ENCODE measurements around the gene BSDC1. TPM values are rescaled to one million over a fixed set of nuclear protein-coding genes. Genes with fewer than 3 reads are reported as not detected.

BSDC1 gene
- total and polyA plus RNA-seq, 2 of the 13 experiments (the other 11 are each of a cell fraction or from before 2014, with no cell fraction given): 40.3 to 64.2 TPM

DNA sequence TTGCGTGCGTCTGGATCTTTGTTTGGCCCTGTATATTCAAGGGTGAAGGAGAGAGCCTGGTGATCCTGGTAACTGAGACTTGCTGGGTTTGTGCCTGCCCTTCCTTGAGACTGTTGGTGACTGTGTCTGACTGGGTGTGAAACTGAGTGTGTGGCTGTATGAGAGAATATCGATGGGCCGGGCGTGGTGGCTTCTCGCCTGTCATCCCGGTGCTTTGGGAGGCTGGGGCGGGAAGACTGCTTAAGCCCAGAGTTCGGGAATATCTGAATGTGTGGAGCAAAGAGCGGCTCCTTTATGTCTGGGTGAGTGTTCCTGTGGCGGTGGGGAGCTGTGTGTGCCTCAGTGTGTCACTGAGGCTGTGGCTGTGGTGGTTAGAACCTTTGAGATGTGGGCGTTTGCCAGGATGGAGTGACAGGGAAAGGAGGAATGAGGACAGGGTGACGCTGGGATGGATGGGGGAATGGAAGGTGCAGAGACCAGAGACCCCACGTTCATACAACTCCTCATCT, 55.5 kb downstream of the BSDC1 start (continued):
- TF ChIP-seq, protein P1, sequence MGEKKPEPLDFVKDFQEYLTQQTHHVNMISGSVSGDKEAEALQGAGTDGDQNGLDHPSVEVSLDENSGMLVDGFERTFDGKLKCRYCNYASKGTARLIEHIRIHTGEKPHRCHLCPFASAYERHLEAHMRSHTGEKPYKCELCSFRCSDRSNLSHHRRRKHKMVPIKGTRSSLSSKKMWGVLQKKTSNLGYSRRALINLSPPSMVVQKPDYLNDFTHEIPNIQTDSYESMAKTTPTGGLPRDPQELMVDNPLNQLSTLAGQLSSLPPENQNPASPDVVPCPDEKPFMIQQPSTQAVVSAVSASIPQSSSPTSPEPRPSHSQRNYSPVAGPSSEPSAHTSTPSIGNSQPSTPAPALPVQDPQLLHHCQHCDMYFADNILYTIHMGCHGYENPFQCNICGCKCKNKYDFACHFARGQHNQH (CRISPR knock-in tag; IDR thresholded peaks at IDR 0.05): peak; percentile 5; the same call in 1 of the 2 replicates
- 0 out of 2 replicates have a peak, but pooled peaks have one; percentile 18 for TF ChIP-seq TAF1 (CRISPR knock-in tag; IDR thresholded peaks at IDR 0.05)
- TF ChIP-seq, protein P2, sequence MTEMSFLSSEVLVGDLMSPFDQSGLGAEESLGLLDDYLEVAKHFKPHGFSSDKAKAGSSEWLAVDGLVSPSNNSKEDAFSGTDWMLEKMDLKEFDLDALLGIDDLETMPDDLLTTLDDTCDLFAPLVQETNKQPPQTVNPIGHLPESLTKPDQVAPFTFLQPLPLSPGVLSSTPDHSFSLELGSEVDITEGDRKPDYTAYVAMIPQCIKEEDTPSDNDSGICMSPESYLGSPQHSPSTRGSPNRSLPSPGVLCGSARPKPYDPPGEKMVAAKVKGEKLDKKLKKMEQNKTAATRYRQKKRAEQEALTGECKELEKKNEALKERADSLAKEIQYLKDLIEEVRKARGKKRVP (CRISPR knock-in tag; IDR thresholded peaks at IDR 0.05): 0 out of 4 replicates have a peak, but pooled peaks of 1 of the 2 experiments have one; percentile 31
- TF ChIP-seq, protein P3, sequence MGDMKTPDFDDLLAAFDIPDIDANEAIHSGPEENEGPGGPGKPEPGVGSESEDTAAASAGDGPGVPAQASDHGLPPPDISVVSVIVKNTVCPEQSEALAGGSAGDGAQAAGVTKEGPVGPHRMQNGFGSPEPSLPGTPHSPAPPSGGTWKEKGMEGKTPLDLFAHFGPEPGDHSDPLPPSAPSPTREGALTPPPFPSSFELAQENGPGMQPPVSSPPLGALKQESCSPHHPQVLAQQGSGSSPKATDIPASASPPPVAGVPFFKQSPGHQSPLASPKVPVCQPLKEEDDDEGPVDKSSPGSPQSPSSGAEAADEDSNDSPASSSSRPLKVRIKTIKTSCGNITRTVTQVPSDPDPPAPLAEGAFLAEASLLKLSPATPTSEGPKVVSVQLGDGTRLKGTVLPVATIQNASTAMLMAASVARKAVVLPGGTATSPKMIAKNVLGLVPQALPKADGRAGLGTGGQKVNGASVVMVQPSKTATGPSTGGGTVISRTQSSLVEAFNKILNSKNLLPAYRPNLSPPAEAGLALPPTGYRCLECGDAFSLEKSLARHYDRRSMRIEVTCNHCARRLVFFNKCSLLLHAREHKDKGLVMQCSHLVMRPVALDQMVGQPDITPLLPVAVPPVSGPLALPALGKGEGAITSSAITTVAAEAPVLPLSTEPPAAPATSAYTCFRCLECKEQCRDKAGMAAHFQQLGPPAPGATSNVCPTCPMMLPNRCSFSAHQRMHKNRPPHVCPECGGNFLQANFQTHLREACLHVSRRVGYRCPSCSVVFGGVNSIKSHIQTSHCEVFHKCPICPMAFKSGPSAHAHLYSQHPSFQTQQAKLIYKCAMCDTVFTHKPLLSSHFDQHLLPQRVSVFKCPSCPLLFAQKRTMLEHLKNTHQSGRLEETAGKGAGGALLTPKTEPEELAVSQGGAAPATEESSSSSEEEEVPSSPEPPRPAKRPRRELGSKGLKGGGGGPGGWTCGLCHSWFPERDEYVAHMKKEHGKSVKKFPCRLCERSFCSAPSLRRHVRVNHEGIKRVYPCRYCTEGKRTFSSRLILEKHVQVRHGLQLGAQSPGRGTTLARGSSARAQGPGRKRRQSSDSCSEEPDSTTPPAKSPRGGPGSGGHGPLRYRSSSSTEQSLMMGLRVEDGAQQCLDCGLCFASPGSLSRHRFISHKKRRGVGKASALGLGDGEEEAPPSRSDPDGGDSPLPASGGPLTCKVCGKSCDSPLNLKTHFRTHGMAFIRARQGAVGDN (CRISPR knock-in tag; IDR thresholded peaks at IDR 0.05): peak; percentile 19; the same call in 1 of the 2 replicates
- 0 out of 2 replicates have a peak, but pooled peaks have one; percentile 32 for TF ChIP-seq ZNF556 (CRISPR knock-in tag; IDR thresholded peaks at IDR 0.05; ENCODE audit: borderline replicate concordance)
- TF ChIP-seq JUN (CRISPR knock-in tag; IDR thresholded peaks at IDR 0.05): 0 out of 2 replicates have a peak, but pooled peaks have one; percentile 28
- TF ChIP-seq, protein P4, sequence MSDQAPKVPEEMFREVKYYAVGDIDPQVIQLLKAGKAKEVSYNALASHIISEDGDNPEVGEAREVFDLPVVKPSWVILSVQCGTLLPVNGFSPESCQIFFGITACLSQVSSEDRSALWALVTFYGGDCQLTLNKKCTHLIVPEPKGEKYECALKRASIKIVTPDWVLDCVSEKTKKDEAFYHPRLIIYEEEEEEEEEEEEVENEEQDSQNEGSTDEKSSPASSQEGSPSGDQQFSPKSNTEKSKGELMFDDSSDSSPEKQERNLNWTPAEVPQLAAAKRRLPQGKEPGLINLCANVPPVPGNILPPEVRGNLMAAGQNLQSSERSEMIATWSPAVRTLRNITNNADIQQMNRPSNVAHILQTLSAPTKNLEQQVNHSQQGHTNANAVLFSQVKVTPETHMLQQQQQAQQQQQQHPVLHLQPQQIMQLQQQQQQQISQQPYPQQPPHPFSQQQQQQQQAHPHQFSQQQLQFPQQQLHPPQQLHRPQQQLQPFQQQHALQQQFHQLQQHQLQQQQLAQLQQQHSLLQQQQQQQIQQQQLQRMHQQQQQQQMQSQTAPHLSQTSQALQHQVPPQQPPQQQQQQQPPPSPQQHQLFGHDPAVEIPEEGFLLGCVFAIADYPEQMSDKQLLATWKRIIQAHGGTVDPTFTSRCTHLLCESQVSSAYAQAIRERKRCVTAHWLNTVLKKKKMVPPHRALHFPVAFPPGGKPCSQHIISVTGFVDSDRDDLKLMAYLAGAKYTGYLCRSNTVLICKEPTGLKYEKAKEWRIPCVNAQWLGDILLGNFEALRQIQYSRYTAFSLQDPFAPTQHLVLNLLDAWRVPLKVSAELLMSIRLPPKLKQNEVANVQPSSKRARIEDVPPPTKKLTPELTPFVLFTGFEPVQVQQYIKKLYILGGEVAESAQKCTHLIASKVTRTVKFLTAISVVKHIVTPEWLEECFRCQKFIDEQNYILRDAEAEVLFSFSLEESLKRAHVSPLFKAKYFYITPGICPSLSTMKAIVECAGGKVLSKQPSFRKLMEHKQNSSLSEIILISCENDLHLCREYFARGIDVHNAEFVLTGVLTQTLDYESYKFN (CRISPR knock-in tag; conservative IDR thresholded peaks at IDR 0.05): 0 out of 2 replicates have a peak, but pooled peaks have one; percentile 5

Measured in HepG2 (cell line).